Measurements from ENCODE around the gene MAP3K8. TPM values are rescaled to one million over a fixed set of nuclear protein-coding genes. Genes with fewer than 3 reads are reported as not detected.

Gene MAP3K8
- total and polyA plus RNA-seq, 11 donors: 3.6 to 39.0 (median 5.8) TPM

- Histone ChIP-seq H3K4me3 (no peak overlapping the region), H3K9me3 (no peaks in the 10 kb centered on the region), H3K27ac (no peak overlapping the region), H3K36me3 (no peaks in the 10 kb centered on the region), H3K4me1 (peaks cover 0 to 55% (median 17%) of the 10 kb centered on the region in 12 donors), H3K27me3 (no peaks in the 10 kb centered on the region)
- TF ChIP-seq CTCF (IDR thresholded peaks at IDR 0.05): no peak
- TF ChIP-seq POLR2A (IDR thresholded peaks at IDR 0.05): no peak
- intact Hi-C loops (cut with DNase I): no loop called here
- WGBS, 4 donors: 81 to 96% (median 86%) methylated on average over 4 of the region's 4 CpGs
- ATAC-seq (no peak), DNase-seq (no peak)
These were observed 8.5 kb upstream of the MAP3K8 start for GRCh38 chr10:30425336-30426075.

- Histone ChIP-seq H3K27me3 (no peaks in the 10 kb centered on the region), H3K36me3 (no peaks in the 10 kb centered on the region), H3K27ac (peak overlapping the region in 11 of 12 donors; percentile 72 to 100 (median 98)), H3K4me3 (peak overlapping the region in 8 of 12 donors; percentile 30 to 43 (median 32)), H3K4me1 (peaks cover 0 to 48% (median 26%) of the 10 kb centered on the region in 12 donors), H3K9me3 (no peaks in the 10 kb centered on the region)
- intact Hi-C loops (cut with DNase I): no loop called here
- no peak for DNase-seq
- no peak for ATAC-seq
- WGBS, 4 donors: 91 to 97% (median 95%) methylated on average over 12 of the region's 12 CpGs
- no peak for TF ChIP-seq POLR2A (IDR thresholded peaks at IDR 0.05)
- TF ChIP-seq CTCF (IDR thresholded peaks at IDR 0.05): no peak
These were observed 3.3 kb upstream of the MAP3K8 start for GRCh38 chr10:30430544-30431298.

- intact Hi-C loops (cut with DNase I): no loop called here
- ATAC-seq (peak in 1 of 4 donors; percentile 17), DNase-seq (peak; percentile 47 to 73 (median 57))
- Histone ChIP-seq H3K27me3 (no peaks in the 10 kb centered on the region), H3K4me1 (peaks cover 0 to 56% (median 31%) of the 10 kb centered on the region in 12 donors), H3K4me3 (peak overlapping the region in 10 of 12 donors; percentile 10 to 43 (median 30)), H3K9me3 (no peaks in the 10 kb centered on the region), H3K36me3 (no peaks in the 10 kb centered on the region), H3K27ac (peak overlapping the region; percentile 62 to 100 (median 98))
- TF ChIP-seq POLR2A (IDR thresholded peaks at IDR 0.05) (peak in 1 of 2 donors; percentile 60), CTCF (IDR thresholded peaks at IDR 0.05) (no peak)
- WGBS, 4 donors: 6 to 14% (median 8%) methylated on average over 15 to 17 of the region's 17 CpGs
These were observed 2.5 kb upstream of the MAP3K8 start for GRCh38 chr10:30431435-30431911.
